ENCODE data around the gene CFAP298.

The CFAP298 gene

DNA sequence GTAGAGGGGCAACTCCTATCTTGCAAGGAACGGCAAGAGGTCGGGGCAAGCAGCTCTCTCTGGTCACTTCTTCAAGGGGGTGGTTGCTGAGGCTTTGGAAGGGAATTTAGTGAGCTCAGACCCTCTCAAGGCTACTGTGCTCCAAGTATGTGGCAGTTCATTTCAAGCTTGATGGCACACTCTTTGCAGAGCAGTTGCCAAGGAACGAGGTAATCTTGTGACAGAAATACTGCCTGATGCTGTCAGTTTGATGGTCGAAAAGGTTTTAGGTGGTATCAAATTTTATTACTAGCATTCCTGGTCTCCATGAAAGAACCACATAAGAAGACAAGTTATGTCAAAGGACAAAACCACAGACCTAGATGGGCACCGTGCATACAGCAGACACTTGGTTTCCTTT is 13.1 kb downstream of the CFAP298 start:
- no peak for DNase-seq (ENCODE audit: low spot score)

DNA sequence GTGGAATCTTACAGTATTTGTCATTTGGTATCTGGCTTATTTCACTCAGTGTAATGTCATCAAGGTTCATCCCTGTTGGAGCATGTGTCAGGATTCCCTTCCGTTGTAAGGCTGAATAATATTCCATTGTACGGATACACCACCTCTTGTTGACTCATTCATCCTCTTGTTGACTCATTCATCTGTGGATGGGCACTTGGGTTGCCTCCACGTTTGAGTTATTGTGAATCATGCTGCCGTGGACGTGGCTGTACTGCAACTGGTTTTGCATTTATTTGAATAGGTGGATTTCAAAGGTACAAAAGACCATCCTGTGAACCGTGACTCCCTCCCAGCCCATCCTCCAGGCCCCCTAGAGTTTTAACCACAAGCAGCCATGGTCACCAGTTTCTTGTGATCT is 15.0 kb downstream of the CFAP298 start:
- peak; percentile 71 for DNase-seq (ENCODE audit: low spot score)

DNA sequence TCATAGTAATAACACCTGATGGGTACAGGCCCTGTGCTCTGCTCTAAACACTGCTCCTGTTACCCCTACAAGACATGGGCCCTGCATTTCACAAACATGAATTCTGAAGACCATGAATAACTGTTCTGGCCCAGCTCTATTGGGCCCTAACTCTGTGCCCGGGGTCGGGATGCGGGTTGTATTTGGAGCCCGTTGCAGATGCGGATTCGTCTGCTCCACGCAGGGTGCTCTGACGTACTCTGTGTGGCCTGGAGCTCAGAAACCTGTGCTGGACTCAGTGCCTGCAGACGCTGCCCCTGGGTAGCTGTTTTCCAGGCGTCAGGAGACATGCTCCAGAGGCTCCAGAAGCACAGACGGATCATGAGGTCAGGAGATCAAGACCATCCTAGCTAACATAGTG is 16.7 kb downstream of the CFAP298 start:
- no peak for DNase-seq (ENCODE audit: low spot score)

DNA sequence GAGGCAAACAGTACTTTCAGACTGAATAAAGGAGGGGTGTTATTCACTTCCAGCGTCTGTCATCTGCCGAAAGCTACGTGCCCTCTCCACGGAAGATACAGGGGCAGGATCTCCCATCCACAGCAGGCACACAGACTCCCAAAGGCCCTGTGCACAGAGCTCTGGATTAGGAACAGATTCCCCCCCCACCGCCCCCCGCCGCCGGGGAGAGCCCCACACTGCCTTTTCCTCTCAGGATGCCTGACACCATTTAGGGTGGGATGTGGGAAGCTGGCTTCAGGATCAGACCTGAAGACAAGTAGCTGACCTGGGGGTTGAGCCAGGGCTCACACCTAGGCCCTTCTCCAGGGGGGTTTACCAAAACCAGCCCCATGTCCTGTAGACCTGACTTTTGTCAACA is 18.5 kb downstream of the CFAP298 start:
- DNase-seq (ENCODE audit: low spot score) = no peak

DNA sequence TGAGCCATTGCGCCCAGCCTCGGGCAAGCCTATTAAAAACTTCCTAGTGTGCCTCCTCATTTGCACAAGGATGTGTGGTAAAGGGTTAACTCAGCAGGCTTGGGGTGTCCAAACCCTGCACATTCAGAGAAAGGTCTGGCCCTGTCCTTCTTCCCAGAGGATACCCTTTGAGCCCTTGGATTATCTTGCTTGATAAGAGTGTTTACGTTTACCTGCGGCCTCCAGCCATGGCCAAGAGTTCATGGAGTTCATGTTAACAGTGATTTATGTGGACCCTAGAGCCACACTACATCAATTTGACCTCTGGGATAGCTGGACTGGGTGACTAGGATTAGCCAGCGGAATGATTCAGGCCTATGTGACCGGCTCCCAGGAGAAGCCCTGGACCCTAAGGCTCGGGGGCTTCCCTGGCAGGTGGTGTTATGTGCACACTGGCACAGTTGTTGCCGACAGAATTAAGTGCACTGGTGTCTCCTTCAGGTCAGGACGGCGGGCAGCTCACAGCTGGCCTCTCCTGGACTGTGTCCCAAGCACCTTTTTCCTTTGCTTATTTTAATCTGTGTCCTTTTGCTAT is 19.2 kb downstream of the CFAP298 start:
- no peak for DNase-seq (ENCODE audit: low spot score)

DNA sequence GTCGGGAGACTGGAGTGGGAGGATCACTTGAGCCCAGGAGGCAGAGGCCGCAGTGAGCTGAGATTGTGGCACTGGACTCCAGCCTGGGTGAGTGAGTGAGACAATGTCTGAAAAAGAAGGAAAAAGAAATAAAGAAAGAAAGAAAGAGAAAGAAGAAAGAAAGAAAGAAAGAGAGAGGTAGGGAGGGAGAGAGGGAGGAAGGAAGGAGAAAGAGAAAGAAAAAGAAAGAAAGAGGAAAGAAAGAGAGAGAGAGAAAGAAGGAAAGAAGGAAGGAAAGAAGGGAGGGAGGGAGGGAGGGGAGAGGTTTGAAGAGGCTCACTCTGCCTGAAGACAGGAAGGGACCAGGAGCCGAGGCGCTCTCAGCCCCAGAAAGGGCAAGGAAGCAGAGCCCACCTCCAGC is 22.0 kb downstream of the CFAP298 start:
- no peak for DNase-seq (ENCODE audit: low spot score)

DNA sequence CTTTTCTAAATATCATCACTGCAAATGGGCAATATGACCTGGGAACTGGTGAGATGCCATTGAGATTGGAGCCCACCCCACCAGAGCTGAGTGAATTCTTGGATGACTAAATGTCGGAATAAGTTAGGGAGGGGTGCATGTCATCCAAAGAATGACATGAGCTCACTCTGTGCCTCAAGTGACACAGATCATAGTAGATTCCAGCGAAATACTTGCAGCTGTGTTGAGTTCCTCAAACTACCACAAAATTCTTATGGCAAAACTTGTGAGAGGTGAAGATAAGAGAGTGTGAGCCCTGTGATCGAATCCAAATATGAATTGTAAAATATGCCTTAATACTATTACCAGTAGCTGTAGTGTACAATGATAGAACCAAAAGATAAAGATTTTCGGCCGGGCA is 24.5 kb downstream of the CFAP298 start:
- DNase-seq (ENCODE audit: low spot score) = no peak

DNA sequence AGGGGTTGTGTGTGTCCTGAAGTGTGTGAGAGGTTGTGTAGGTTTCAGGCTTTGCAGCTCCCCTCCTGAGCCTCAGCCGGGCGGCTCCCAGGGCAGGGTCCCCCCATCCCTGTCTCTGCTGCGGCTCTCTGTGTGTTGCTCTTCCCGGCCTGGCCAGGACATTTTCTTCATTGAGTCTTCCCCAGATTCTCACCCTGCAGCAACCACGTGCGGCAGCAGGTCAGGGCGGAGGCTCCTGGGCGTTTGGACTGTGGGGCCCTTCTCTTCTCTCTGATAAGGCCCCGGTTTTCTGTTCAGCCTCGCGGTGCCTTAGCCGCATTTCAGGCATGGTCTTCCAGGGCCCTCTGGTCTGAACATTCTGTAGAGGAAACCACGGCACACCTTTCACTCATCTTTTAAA is 25.1 kb downstream of the CFAP298 start:
- no peak for DNase-seq (ENCODE audit: low spot score)

DNA sequence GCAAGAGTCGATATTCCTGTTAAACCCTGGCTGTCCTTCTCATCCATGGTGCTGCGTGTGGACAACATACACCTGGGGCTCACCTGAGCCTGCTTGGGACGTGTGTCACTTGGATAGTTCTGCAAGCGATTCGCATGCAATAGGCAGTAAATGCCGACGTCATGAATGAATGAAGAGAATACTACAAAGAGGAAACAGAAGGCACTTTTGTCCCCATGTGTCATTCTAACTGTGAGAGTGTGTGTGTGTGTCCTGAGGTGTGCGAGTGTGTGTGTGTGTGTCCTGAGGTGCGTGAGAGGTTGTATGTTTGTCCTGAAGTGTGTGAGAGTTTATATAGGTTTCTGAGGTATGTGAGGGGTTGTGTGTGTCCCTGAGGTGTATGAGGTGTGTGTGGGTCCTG is 26.2 kb downstream of the CFAP298 start:
- DNase-seq (ENCODE audit: low spot score) = no peak

DNA sequence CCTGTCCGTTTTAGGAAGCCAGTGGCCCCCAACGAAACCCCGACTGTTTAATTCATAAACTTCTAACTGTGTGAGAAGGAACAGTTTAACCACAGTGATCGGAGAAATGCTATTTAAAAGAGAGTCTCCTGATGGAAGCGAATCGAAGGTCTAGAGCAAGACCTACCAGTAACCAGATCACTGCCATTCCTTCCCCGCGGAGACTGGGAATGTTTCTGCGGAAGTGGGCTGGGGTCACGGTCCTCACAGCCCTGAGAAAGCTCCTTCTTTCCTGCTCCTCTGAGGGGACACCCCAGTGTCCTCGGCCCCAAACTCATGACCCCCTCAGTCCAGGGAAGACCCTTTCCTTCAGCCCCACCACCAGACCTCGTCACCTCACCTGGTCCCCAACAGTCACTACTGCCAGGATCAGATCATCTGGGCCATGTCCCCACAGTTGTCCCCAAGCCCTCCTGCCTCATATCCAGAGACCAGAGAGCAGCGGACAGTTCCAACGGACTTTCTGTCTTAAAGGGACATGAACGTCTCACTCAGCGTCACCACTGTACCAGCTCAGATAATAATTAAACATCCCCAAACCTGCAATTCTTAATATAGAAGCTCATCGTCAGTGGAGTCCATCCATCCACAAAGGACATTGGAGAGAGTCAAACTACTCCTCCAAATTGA is 27.0 kb downstream of the CFAP298 start, which contains the start of gene TCP10L:
TCP10L (minus strand) TSS at position 482 of the 669 bp plus-strand sequence. CDS start 1,219 bp downstream, outside the sequence.
- DNase-seq (ENCODE audit: low spot score) = no peak

DNA sequence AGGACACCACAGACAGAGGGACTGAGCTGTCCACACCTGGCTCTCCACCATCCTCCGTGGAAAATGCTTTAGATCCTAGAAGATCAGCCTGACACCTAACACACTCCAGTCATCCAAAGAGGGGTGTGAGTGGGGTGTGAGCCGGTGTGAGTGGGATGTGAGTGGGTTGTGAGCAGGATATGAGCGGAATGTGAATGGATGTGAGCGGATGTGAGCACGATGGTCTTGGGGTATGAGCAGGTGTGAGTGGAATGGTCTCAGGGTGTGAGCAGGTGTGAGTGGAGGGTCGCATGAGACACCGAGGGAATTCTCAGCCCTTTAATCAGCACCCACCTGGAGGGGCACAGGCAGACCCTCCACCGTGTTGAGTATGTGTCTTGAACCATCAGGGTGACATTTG is 27.7 kb downstream of the CFAP298 start:
- no peak for DNase-seq (ENCODE audit: low spot score)

DNA sequence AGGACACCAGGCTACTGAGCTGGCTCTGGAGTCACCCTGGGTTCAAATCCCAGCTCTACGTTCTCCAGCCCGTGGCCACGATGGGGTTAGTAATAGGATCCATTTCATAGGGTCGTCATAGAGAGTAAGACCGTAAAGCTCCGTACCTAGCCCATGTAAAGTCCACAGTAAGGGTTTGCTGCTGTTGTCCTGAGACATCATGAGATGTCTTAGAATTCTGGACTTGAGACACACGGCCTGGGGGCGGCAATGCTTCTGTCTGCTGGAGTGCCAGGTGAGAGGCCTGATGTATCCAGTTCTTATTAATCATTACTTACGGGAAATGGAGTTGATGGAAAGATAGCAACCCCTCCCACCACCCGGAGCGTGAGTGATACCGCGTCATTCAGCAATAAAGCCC is 30.4 kb downstream of the CFAP298 start:
- DNase-seq (ENCODE audit: low spot score) = no peak

DNA sequence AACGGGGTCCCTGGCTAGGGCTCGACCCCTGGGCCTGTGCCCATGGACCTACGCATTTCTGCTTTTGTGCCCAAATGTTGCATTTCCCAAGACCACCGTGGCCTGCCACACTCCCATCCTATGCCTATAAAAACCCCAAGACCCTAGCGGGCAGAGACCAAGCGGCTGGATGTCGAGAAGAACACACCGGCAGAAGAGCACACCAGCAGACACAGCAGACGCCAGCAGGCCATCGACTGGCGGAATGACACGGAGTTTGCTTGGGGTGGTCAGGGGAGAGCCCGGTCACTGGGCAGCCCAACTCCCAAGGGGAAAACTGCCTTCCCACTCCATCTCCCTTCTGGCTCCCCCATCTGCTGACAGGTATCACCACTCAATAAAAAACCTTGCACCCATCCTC is 31.2 kb downstream of the CFAP298 start:
- DNase-seq (ENCODE audit: low spot score) = no peak

DNA sequence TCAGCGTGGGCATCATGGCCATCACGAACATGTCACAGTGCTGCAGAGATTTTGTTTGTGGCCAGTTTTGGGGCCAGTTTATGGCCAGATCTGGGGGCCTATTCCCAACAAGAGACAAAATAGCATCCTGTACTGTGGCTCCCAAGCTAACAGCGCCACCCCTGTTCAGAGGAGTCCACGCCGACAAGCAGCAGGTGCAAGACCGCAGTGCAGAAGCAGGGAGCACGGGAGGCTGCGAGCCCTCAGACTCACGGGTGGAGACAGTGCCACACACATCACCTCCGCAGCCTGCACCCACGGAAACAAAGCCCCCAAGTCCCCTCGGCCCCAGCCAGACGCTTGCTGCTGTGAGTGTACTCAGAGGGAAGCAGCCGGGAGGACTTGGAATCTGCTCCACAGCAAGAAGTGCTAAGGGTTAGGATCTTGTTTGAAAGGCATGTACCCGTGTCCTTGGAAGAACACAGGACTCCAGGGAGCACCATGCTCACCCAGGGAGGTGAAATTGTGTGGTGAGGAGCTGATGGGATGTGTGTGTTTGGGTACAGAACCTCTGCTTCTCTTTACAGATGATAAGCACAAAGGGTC is 34.0 kb downstream of the CFAP298 start:
- DNase-seq (ENCODE audit: low spot score) = no peak

DNA sequence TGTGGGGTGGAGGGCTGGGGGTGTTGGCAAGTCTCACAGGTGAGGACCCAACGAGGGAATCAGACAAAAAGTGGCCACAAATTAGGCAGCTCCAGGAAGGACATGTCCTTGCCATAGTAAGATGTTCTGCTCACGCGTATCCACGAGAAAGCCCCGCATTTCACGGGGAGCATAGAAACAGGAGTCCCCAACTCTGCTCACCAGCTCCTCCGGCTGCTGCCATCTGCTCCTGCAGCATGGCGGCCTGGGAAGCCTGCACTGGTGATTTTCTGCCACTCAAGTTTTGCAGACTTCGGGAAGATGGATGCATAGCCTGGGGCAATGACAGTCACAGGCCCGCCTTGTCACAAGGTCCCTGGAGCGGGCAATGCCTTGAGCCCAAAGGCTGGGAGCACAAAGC is 36.2 kb downstream of the CFAP298 start:
- no peak for DNase-seq (ENCODE audit: low spot score)

DNA sequence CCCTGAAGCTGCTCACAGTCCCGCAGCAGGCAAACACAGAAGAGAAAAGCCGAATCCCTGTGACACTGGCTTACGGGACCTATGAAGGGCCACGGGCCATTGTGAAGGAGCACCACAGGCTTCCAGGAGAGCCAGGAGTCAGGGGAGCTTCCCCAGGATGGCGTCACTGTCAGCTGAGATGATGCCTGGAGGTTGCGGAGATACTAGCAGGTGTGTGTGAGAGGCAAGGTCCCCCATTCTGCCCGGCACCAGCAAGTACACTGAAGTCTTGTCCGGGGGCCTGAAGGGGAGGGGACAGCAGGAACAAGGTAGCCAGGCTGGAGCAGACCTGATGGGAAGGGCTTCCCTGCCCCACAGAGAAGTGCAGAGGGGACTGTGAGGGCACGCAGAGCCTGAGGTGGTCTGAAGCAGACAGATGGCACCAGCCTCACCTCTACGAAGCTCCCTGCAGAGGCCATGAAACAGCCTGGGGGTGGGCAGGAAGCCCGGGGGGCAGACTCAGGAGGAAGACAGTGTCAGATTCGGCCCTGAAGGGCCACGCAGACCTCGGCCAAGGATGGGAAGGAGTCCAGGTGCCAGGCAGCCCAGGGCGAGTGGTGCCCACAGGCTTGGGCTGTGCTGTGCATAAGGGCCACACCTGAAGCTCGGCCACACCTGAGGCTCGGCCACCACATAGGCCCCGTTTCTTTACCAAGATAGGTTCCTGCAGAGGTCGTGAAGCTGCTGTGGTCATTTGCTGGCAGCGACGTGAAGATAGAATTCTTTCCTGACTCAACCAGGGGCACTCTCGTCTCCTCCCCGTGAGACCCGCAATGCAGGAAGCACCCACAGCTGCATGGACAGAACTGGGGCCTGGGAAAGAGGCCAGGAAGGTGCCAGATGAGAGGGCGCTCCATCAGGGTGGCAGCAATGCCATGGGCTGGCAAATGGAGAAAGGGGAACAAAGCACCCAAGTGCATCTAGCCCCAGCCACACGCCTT is 36.9 kb downstream of the CFAP298 start:
- DNase-seq (ENCODE audit: low spot score) = no peak

DNA sequence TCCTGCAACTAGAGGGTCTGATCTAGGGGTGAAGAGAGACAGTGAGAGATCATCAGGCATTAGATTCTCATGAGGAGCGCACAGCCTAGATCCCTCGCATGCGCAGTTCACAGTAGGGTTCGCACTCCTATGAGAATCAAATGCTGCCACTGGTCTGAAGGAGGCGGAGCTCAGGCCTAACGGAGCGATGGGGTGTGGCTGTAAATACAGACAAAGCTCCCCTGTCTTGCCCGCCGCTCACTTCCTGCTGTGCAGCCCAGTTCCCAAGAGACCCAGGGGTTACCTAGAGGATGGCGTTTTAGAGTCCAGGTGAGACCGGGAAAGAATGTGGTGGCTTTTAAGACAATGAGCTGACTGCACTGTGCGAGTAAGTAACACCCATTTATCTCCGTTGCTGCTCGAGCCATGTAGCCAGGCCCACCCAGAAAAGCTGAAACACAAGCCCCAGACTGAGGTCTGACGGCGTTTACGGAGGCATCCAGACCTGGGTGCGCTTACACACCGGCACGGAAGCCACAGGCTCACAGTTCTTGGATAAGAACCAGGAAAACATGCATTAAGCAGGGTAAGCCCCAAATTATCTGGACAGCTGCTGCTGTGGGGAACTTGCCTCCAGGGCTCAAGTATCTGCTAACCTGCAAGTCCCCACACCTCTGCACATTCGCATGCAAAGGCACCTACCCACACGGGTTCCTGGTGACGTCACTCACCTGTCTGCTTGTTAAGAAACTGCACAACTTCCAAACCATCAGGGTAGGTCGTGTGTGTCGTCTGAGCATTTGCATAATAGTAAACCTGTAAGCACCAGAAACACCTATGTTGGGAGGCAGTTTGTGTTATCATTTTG is 39.4 kb downstream of the CFAP298 start:
- DNase-seq (ENCODE audit: low spot score) = no peak

DNA sequence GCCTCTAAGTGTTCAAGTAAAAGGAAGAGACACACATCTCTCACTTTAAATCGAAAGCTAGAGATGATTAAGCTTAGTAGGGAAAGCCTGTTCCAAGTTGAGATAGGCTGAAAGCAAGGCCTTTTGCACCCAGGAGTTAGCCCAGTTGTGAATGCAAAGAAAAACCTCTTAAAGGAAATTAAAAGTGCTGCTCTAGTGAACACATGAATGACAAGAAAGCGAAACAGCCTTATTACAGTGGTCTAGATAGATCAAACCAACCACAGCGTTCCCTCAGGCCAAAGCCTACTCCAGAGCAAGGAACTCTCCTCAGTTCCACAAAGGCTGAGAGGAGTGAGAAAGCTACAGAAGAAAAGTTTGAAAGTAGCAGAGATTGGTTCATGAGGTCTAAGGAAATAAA is 41.7 kb downstream of the CFAP298 start:
- no peak for DNase-seq (ENCODE audit: low spot score)

DNA sequence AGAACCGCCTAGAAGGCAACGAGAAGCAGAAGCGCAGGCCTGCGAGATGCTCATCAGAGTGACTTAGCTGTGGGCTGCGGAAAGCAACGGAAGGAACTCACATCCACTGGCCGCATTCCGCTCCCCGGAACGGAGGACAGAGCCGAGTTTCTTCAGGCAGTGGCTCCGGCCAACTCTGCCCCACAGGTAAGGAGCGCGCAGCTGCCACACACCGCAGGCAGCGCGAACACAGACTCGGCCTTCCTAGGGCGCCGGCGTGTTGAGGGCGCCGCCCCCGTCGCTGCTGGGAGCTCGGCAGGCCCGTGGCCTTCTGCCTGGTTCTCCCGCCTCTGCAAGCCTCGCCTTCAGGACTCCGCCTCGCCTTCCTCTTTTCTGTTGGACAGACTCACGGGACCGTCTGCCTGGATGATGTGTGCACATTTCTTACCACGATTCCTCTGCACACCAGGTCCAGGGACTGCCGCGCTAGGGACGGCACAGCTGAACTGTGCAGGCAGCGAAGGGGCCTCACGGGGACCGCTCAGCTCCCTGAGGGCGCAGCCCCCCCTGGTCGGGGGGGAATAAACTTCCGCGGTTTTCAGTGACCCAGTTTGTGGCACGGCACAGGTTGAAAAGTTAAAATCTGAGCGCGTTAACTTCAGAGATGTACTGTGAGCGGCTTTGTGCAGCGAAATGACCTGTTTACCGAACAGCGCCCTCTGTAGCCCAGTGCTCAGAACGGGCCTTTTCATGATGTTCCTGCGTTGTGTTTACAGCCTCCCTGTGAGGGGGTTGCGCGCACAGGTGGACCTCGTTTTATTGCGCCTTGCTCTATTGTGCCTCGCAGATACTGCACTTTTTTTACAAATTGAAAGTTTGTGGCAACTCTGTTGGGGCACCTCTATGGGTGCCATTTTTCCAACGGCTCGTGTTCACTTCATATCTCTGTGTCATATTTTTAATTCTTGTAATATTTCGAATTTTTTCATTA is 42.6 kb downstream of the CFAP298 start:
- DNase-seq (ENCODE audit: low spot score) = peak; percentile 71

DNA sequence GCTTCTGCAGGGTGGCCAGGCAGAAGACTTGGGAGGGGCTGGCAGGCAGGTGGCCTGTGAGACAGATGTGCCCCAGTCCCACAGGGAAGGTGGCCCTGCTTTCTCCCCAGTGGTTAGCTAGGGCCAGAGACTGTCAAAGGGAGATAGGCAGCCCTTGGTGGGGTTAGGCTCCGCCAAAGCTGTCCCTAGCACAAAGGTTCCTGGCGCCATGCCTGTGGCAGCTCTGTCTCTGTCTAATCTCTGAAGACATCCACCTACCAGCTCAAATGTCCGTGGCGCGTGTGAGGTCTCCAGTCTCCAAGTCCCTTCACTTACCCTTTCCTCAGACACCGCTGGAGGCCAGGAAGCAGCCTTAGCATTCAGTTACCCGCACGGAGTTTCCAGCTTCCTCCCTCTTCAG is 44.6 kb downstream of the CFAP298 start:
- no peak for DNase-seq (ENCODE audit: low spot score)
